DOHH2 (cell line): Measurements from ENCODE around the gene THRB.

Experiments
- CTCF ChIP-seq: fragments of 200-600 bp; sonication (generic); IDR thresholded peaks from one replicate; pipeline ENCODE4 v1.5.1; 2014; ENCODE audit warnings: antibody characterized with exemption, mild to moderate bottlenecking, low read depth, low read length; ENCODE audit not compliant: poor library complexity, severe bottlenecking
- EZH2phosphoT487 ChIP-seq: fragments of 200-600 bp; sonication (generic); IDR thresholded peaks from 2 replicates; pipeline ENCODE4 v1.6.1; 2017; ENCODE audit warnings: borderline replicate concordance, mild to moderate bottlenecking, antibody characterized with exemption, low read length, moderate library complexity, mixed read lengths

DNA sequence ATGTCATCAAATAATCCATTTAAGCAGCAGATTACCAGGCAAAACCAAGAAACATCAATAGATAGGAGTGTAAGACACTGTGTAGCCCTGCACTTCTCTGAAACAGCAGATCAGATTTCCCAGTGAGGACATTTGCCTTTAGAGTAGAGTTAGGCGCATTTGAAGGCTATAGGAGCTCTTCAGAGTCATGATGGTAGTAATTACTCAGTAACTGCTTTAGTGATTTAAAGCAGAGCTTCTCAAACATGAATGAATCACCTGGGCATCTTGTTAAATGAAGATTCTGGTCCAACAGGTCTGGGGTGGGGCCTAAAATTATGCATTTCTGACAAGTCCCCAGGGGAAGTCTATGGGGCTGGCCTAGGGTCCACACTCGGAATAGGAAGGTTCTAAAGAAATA lies 36.9 kb downstream of the THRB start:
- TF ChIP-seq CTCF: no peak
- no peak for TF ChIP-seq EZH2phosphoT487
